CD14-positive monocyte (primary cell): ENCODE results near the gene CARD16. TPM values are rescaled to one million over a fixed set of nuclear protein-coding genes. Genes with fewer than 3 reads are reported as not detected.
"Not testable (repeated sequence)": the region's sequence is repeated elsewhere in the genome, so short reads cannot be mapped to it uniquely, and the experiment has no call there.

ENCODE experiments used
- DNase-seq, 3 donors: peaks; one replicate each; pipeline ENCODE4 v3.0.0-alpha.2; 2011 to 2022
- H2AFZ ChIP-seq: 2 replicates; pipeline ENCODE4 v1.6.0; 2012; ENCODE audit warnings: mild to moderate bottlenecking, low read depth, low read length, inconsistent platforms; ENCODE audit not compliant: insufficient read depth, poor library complexity, severe bottlenecking
- H3K27ac ChIP-seq, 2 donors: 1 replicate in 1 of 2; 2 replicates in 1 of 2; pipeline ENCODE4 v1.5.1; 2012 to 2013; ENCODE audit warnings: low read length in 2 of 2, control low read depth in 1 of 2, inconsistent platforms in 1 of 2, low read depth in 1 of 2, mild to moderate bottlenecking in 1 of 2
- H3K27me3 ChIP-seq, 2 donors: one replicate each; pipeline versions ENCODE4 v1.6.0 to v1.6.1; 2011 to 2013; ENCODE audit warnings: low read length in 2 of 2; ENCODE audit not compliant: control insufficient read depth in 2 of 2, insufficient read depth in 2 of 2
- H3K36me3 ChIP-seq, 2 donors: replicated peaks in 1 of 2; 1 replicate in 1 of 2; 2 replicates in 1 of 2; pipeline versions ENCODE4 v1.5.1 to v1.6.1; 2012 to 2013; ENCODE audit warnings: low read length in 2 of 2, control low read depth in 1 of 2, inconsistent platforms in 1 of 2, mild to moderate bottlenecking in 1 of 2; ENCODE audit not compliant: insufficient read depth in 2 of 2, control insufficient read depth in 1 of 2
- H3K4me1 ChIP-seq, 2 donors: 1 replicate in 1 of 2; 2 replicates in 1 of 2; pipeline versions ENCODE4 v1.5.1 to v1.6.1; 2012 to 2013; ENCODE audit warnings: low read length in 2 of 2, control low read depth in 1 of 2, inconsistent platforms in 1 of 2, mild to moderate bottlenecking in 1 of 2, moderate library complexity in 1 of 2; ENCODE audit not compliant: insufficient read depth in 2 of 2, control insufficient read depth in 1 of 2
- H3K4me2 ChIP-seq: replicated peaks from 2 replicates; pipeline ENCODE3; 2012; ENCODE audit warnings: low read length, moderate library complexity, mild to moderate bottlenecking; ENCODE audit not compliant: poor library complexity, severe bottlenecking; ENCODE audit errors: extremely low read depth
- H3K4me3 ChIP-seq, 3 experiments: fragments of 200-600 bp in 1 of 3; sonication (generic) in 1 of 3; replicated peaks in 1 of 3; 1 replicate in 2 of 3; 2 replicates in 1 of 3; pipeline ENCODE4 v1.5.1; 2011 to 2013; ENCODE audit warnings: low read length in 3 of 3, mild to moderate bottlenecking in 3 of 3, control low read depth in 2 of 3, low read depth in 2 of 3, inconsistent platforms in 1 of 3, moderate library complexity in 1 of 3
- H3K79me2 ChIP-seq: 2 replicates; pipeline ENCODE4 v1.6.0; 2012; ENCODE audit warnings: mild to moderate bottlenecking, control low read depth, inconsistent platforms, low read length, moderate library complexity; ENCODE audit not compliant: insufficient read depth
- H3K9ac ChIP-seq: 2 replicates; pipeline ENCODE4 v1.6.0; 2017; ENCODE audit warnings: low read length, mild to moderate bottlenecking; ENCODE audit not compliant: insufficient read depth, poor library complexity, severe bottlenecking
- H3K9me3 ChIP-seq, 2 donors: replicated peaks in 1 of 2; 1 replicate in 1 of 2; 2 replicates in 1 of 2; pipeline versions ENCODE4 v1.5.1 to v1.6.1; 2012 to 2013; ENCODE audit warnings: low read length in 2 of 2, control low read depth in 1 of 2; ENCODE audit not compliant: control insufficient read depth in 1 of 2, insufficient read depth in 1 of 2
- H4K20me1 ChIP-seq: 2 replicates; pipeline ENCODE4 v1.6.0; 2012; ENCODE audit warnings: mild to moderate bottlenecking, low read length, control low read depth, moderate library complexity; ENCODE audit not compliant: insufficient read depth
- H3K27ac Mint-ChIP-seq, 7 donors: one replicate each; pipeline ENCODE4 v1.8.0; 2020; ENCODE audit warnings: mild to moderate bottlenecking in 7 of 7, mixed read lengths in 7 of 7, moderate library complexity in 6 of 7, inconsistent platforms in 2 of 7
- H3K27me3 Mint-ChIP-seq, 3 donors: one replicate each; pipeline ENCODE4 v1.8.0; 2021 to 2022; ENCODE audit warnings: low read depth in 3 of 3, mild to moderate bottlenecking in 3 of 3, mixed read lengths in 3 of 3, moderate library complexity in 3 of 3, inconsistent platforms in 1 of 3
- H3K36me3 Mint-ChIP-seq, 2 donors: one replicate each; pipeline ENCODE4 v1.8.0; 2020; ENCODE audit warnings: mixed read lengths in 2 of 2, inconsistent platforms in 1 of 2, mild to moderate bottlenecking in 1 of 2
- H3K4me1 Mint-ChIP-seq: one replicate; pipeline ENCODE4 v1.8.0; 2020; ENCODE audit warnings: mild to moderate bottlenecking, mixed read lengths
- H3K4me3 Mint-ChIP-seq, 2 donors: one replicate each; pipeline ENCODE4 v1.8.0; 2020; ENCODE audit warnings: mild to moderate bottlenecking in 2 of 2, mixed read lengths in 2 of 2, moderate library complexity in 1 of 2
- H3K9me3 Mint-ChIP-seq, 7 donors: one replicate each; pipeline ENCODE4 v1.8.0; 2020 to 2022; ENCODE audit warnings: mixed read lengths in 7 of 7, mild to moderate bottlenecking in 6 of 7, moderate library complexity in 6 of 7, inconsistent platforms in 2 of 7
- CTCF ChIP-seq: fragments of 200-600 bp; IDR thresholded peaks from one replicate; pipeline ENCODE4 v1.8.0; 2022; ENCODE audit warnings: antibody characterized with exemption, mild to moderate bottlenecking
- WGBS: methylation state at CpG from one replicate; pipeline ENCODE4 v1.1.5; 2013; ENCODE audit warnings: missing lambda C conversion rate; ENCODE audit not compliant: insufficient coverage; 5-methylcytosine and 5-hydroxymethylcytosine counted together
- intact Hi-C, 2 donors: fragments of 100-400 bp; cut with micrococcal nuclease; formaldehyde crosslinking; loops; one replicate each; pipeline versions ENCODE4 v1.15.0 to v1.15.1; 2023
- polyA plus RNA-seq, 3 donors: library from polyadenylated mRNA; depleted of rRNA in 1 of 3; unstranded in 2 of 3; stranded (reverse) in 1 of 3; fragments of 300-500 nt in 2 of 3; fragments of >200 nt in 1 of 3; fragmentation: Illumina TruSeq in 2 of 3; gene quantifications; 1 replicate in 2 of 3; 2 replicates in 1 of 3; pipeline ENCODE4 v1.2.3, GENCODE V29; 2012 to 2021

Gene CARD16
- polyA plus RNA-seq, 3 donors = 294 to 731 (median 671) TPM

DNA sequence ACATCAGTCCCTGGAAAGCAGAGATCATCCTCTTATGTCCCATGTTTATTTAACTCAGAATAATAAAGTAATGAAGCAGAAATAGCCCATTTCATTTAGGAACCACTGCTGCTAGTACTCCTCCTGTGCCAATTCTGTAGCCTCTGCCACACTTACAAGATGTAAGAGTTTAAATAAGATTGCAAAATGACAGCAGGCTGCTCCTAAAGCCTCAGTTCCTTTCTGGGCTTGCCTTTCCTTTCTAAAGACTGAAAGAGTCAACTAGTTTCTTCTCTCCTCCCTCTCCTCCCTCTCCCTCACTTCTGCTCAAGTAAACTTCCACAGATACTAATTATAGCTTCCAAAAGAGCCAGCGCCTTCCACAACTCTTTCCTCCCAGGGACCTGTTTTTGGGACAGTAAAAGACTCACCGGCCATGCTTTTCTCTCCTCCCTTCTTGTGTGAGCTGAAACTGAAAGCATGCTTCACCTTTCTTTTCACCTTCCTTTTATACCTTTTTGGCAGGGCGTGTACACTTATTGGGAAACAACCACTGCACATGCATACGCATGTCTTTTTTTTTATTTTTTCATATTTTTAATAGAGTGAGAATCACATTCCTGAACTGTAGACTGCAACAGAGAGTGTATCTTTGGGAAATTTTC is 26.1 kb upstream of the CARD16 start:
- no peaks in the 10 kb centered on the region for H4K20me1 ChIP-seq
- H3K4me1 Mint-ChIP-seq = peaks cover 24% of the 10 kb centered on the region
- intact Hi-C loops = loop anchor here in 1 of 2 donors (1.0 kb wide), 1 partner anchor 10 kb away; no protein-coding TSS in a partner anchor
- H3K27me3 ChIP-seq = no peaks in the 10 kb centered on the region
- H3K36me3 Mint-ChIP-seq = no peaks in the 10 kb centered on the region
- H3K9me3 Mint-ChIP-seq = no peaks in the 10 kb centered on the region
- H3K79me2 ChIP-seq = no peaks in the 10 kb centered on the region
- no peak overlapping the region for H3K9ac ChIP-seq
- H2AFZ ChIP-seq = no peak overlapping the region
- no peaks in the 10 kb centered on the region for H3K27me3 Mint-ChIP-seq
- peaks cover 26 to 28% of the 10 kb centered on the region in 2 donors for H3K4me1 ChIP-seq
- H3K9me3 ChIP-seq = no peaks in the 10 kb centered on the region
- H3K4me3 Mint-ChIP-seq = peak overlapping the region; percentile 18 to 70
- TF ChIP-seq CTCF = no peak
- peak overlapping the region; percentile 74 to 96 (median 88) for H3K27ac Mint-ChIP-seq
- no peaks in the 10 kb centered on the region for H3K36me3 ChIP-seq
- H3K27ac ChIP-seq = peak overlapping the region; percentile 20 to 66
- peak overlapping the region in 1 of 3 experiments; percentile 23 for H3K4me3 ChIP-seq
- peak overlapping the region; percentile 30 for H3K4me2 ChIP-seq
- DNase-seq = peak in 1 of 3 donors; percentile 33
- whole genome bisulfite sequencing = 67% methylated on average over 2 of the region's 4 CpGs

DNA sequence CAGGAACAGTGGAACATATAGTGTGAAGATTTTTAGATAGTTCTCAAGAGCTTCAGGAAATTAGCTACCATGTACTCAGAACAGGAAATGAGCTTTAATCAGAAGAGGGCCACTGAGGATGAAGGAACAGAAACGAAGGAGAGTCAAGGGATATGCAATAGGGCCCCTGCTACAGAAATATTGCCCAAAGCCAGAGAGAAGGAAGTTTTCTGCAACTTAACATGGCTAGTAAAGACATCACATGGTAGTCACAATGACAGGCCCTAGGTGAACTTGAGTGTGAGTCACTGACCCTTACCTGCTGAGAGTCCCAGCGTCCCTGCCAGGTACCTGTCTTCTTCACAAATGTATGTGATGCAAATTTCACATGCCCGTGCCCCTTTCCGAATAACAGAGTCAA is 25.2 kb upstream of the CARD16 start:
- no peak overlapping the region for H3K4me3 Mint-ChIP-seq
- no peaks in the 10 kb centered on the region for H3K36me3 ChIP-seq
- no peak for TF ChIP-seq CTCF
- no peak overlapping the region for H3K4me3 ChIP-seq
- no peaks in the 10 kb centered on the region for H3K27me3 Mint-ChIP-seq
- H3K9ac ChIP-seq = no peak overlapping the region
- H3K9me3 ChIP-seq = no peaks in the 10 kb centered on the region
- H3K27me3 ChIP-seq = no peaks in the 10 kb centered on the region
- H3K36me3 Mint-ChIP-seq = no peaks in the 10 kb centered on the region
- no peaks in the 10 kb centered on the region for H4K20me1 ChIP-seq
- peak overlapping the region; percentile 54 to 96 (median 76) for H3K27ac Mint-ChIP-seq
- peaks cover 26 to 28% of the 10 kb centered on the region in 2 donors for H3K4me1 ChIP-seq
- intact Hi-C loops = no loop called here
- peaks cover 24% of the 10 kb centered on the region for H3K4me1 Mint-ChIP-seq
- peak; percentile 23 to 61 (median 36) for DNase-seq
- WGBS = 69% methylated on average over 4 of the region's 4 CpGs
- no peaks in the 10 kb centered on the region for H3K9me3 Mint-ChIP-seq
- H3K79me2 ChIP-seq = no peaks in the 10 kb centered on the region
- H3K4me2 ChIP-seq = no peak overlapping the region
- peak overlapping the region; percentile 38 to 66 for H3K27ac ChIP-seq
- no peak overlapping the region for H2AFZ ChIP-seq

GRCh38 chr11:105069749-105070148 is 24.6 kb upstream of the CARD16 start:
- H3K4me2 ChIP-seq, H3K9me3 ChIP-seq, H3K9ac ChIP-seq, H3K4me3 Mint-ChIP-seq, H3K9me3 Mint-ChIP-seq, H3K27me3 Mint-ChIP-seq, H3K27me3 ChIP-seq, H4K20me1 ChIP-seq, H3K79me2 ChIP-seq, H2AFZ ChIP-seq, H3K36me3 ChIP-seq, intact Hi-C loops, H3K36me3 Mint-ChIP-seq, H3K4me3 ChIP-seq: not testable (repeated sequence)
- WGBS = no CpG with 5 or more reads among the region's 2 CpGs
- Histone ChIP-seq H3K27ac (peak overlapping the region in 1 of 2 donors; percentile 66), H3K4me1 (peaks cover 26 to 28% of the 10 kb centered on the region in 2 donors)
- DNase-seq = peak in 1 of 3 donors; percentile 21
- peaks cover 24% of the 10 kb centered on the region for H3K4me1 Mint-ChIP-seq
- H3K27ac Mint-ChIP-seq = peak overlapping the region in 2 of 7 donors; percentile 38 to 96
